Muscle of arm (tissue), 14 donors: ENCODE results near the gene NSMCE1. TPM values are rescaled to one million over a fixed set of nuclear protein-coding genes. Genes with fewer than 3 reads are reported as not detected.

Experiments
- DNase-seq: peaks from one replicate; pipeline ENCODE4 v3.0.0-alpha.2; 2013
- long read RNA-seq, 11 donors: transcript quantifications; one replicate each; lab custom pipeline, GENCODE V29; 2026
- polyA plus RNA-seq, 12 donors: library from polyadenylated mRNA; unstranded; fragments of 120-200 nt; gene quantifications; one replicate each; pipeline ENCODE4 v1.2.1, GENCODE V29; 2013; ENCODE audit not compliant: insufficient read length in 12 of 12

The NSMCE1 gene, protein sequence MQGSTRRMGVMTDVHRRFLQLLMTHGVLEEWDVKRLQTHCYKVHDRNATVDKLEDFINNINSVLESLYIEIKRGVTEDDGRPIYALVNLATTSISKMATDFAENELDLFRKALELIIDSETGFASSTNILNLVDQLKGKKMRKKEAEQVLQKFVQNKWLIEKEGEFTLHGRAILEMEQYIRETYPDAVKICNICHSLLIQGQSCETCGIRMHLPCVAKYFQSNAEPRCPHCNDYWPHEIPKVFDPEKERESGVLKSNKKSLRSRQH
- 100 to 1,000 TPM in 1 of 12 donors, 10 to 100 TPM in 10, not detected in 1; 41.9 to 190 (median 51.5) TPM for polyA plus RNA-seq
- long read RNA-seq, donor 1, transcript NSMCE1-201 (8 exons, 1,067 nt) = major isoform, 20 of 21 reads
- long read RNA-seq, donor 1, partial matches to known transcripts = 0 of 21 reads
- long read RNA-seq, donor 1, other reads (novel, unspliced or antisense) = 0 of 21 reads
- long read RNA-seq, donor 2, transcript NSMCE1-201 (8 exons, 1,067 nt) = major isoform, 29 of 30 reads
- long read RNA-seq, donor 2, partial matches to known transcripts = 0 of 30 reads
- long read RNA-seq, donor 2, other reads (novel, unspliced or antisense) = 0 of 30 reads
- long read RNA-seq, donor 3, transcript NSMCE1-201 (8 exons, 1,067 nt) = major isoform, 8 of 8 reads
- long read RNA-seq, donor 3, partial matches to known transcripts = 0 of 8 reads
- long read RNA-seq, donor 3, other reads (novel, unspliced or antisense) = 0 of 8 reads
- long read RNA-seq, donor 4, transcript NSMCE1-201 (8 exons, 1,067 nt) = major isoform, 11 of 13 reads
- long read RNA-seq, donor 4, partial matches to known transcripts = 0 of 13 reads
- long read RNA-seq, donor 4, other reads (novel, unspliced or antisense) = 0 of 13 reads
- long read RNA-seq, donor 5, transcript NSMCE1-201 (8 exons, 1,067 nt) = major isoform, 14 of 16 reads
- long read RNA-seq, donor 5, partial matches to known transcripts = 0 of 16 reads
- long read RNA-seq, donor 5, other reads (novel, unspliced or antisense) = 0 of 16 reads
- long read RNA-seq, donor 6, transcript NSMCE1-201 (8 exons, 1,067 nt) = major isoform, 12 of 13 reads
- long read RNA-seq, donor 6, partial matches to known transcripts = 0 of 13 reads
- long read RNA-seq, donor 6, other reads (novel, unspliced or antisense) = 0 of 13 reads
- long read RNA-seq, donor 7, transcript NSMCE1-201 (8 exons, 1,067 nt) = major isoform, 7 of 7 reads
- long read RNA-seq, donor 7, partial matches to known transcripts = 0 of 7 reads
- long read RNA-seq, donor 7, other reads (novel, unspliced or antisense) = 0 of 7 reads
- long read RNA-seq, donor 8, transcript NSMCE1-201 (8 exons, 1,067 nt) = major isoform, 21 of 26 reads
- long read RNA-seq, donor 8, partial matches to known transcripts = 5 of 26 reads
- long read RNA-seq, donor 8, other reads (novel, unspliced or antisense) = 0 of 26 reads
- long read RNA-seq, donor 9, transcript NSMCE1-201 (8 exons, 1,067 nt) = major isoform, 12 of 12 reads
- long read RNA-seq, donor 9, partial matches to known transcripts = 0 of 12 reads
- long read RNA-seq, donor 9, other reads (novel, unspliced or antisense) = 0 of 12 reads
- long read RNA-seq, donor 10, transcript NSMCE1-201 (8 exons, 1,067 nt) = major isoform, 16 of 16 reads
- long read RNA-seq, donor 10, partial matches to known transcripts = 0 of 16 reads
- long read RNA-seq, donor 10, other reads (novel, unspliced or antisense) = 0 of 16 reads
- long read RNA-seq, donor 11, transcript NSMCE1-201 (8 exons, 1,067 nt) = major isoform, 22 of 26 reads
- long read RNA-seq, donor 11, partial matches to known transcripts = 0 of 26 reads
- long read RNA-seq, donor 11, other reads (novel, unspliced or antisense) = 0 of 26 reads

DNA sequence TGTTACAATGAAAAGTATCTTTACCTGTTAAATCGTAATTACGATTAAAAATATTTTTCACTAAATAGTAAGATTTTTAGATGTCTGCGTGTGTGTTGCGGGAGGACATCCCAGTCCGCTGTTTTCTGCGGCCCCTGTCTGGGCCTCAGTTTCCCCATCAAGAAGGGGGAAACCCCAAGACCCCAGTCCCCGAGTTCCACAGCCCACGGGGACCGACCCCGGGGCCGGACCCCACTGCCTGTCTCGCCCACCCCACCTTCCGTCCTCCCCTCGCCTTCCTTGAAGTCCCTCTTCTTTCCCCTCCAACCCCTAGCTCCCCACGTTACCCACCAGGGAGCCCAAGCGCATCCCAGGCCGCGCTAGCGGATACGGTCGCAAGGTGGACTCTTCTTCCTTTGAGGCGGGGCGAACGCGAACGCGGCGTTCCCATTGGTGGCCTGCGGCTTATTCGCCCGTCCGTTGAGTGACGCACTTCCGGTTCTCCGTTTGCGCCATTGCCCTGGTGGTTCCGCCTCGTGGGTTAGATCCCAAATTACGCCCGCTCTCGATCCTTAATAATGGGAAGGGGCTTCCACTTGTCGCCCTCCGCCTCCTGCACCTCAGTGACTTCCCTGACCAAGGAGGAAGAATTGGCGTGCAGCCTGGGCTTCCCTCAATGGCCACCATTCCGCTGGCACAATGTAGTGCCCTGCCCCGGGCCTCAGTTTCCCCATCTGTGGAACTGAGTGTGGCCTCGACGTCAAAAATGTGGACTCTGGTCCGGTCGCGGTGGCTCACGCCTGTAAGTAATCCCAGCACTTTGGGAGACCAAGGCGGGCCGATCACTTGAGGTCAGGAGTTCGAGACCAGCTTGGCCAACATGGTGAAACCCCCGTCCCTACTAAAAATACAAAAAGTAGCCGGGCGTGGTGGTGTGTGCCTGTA, at the start of gene NSMCE1:
Gene NSMCE1, minus strand, starts transcription at position 397 of the 924 bp plus-strand sequence. CDS start 11,202 bp downstream, outside the sequence.
- DNase-seq = peak; percentile 98

DNA sequence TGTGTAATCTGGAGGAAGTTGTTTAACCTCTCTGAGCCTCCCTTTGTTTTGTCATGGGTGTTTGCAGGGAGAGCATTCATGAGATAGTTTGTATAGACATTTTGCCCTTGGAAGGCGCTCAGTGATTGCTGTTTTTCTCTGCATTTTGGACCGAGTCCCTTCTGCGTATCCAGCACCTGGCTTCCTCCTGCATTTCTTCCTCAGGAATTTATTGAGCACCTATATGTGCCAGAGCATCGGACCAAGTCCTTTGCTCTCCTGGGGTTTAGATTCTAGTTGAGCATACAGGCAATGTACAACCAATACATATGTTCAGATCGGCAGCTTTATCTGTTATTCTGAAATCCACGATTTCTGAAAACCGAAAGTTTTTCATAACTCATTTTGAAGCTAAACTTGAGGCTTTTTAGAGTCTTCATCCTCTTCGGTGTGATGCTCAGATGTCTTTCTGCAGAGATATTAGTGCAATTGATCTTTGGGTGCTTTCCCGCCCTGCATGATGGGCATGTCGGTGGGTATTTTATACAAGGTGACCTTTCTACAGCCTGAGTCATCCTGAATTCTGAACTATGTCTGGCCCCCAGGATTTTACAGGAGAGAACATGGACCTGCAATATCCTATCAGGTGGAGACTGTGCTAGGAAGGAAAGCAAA, 49.3 kb upstream of the NSMCE1 start:
- no peak for DNase-seq

DNA sequence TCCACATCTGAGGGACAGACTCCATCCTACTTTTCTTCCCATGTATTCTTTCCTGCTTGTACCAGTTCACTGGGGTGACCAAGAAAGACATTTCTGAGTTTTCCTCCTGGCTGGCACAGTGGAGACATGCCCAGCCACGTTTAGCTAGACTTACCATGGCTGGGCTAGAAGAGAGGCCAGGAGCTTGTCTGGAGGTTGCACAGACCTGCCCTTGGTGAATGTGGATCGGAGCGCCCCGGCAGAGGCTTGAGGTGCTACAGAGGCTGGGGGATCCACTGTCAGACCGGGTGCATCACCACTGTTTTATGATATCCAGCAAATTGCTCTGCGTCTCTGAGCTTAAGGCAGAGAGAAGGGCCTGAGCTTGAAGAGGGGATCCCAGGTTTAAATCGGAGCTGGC, 48.7 kb upstream of the NSMCE1 start:
- no peak for DNase-seq

DNA sequence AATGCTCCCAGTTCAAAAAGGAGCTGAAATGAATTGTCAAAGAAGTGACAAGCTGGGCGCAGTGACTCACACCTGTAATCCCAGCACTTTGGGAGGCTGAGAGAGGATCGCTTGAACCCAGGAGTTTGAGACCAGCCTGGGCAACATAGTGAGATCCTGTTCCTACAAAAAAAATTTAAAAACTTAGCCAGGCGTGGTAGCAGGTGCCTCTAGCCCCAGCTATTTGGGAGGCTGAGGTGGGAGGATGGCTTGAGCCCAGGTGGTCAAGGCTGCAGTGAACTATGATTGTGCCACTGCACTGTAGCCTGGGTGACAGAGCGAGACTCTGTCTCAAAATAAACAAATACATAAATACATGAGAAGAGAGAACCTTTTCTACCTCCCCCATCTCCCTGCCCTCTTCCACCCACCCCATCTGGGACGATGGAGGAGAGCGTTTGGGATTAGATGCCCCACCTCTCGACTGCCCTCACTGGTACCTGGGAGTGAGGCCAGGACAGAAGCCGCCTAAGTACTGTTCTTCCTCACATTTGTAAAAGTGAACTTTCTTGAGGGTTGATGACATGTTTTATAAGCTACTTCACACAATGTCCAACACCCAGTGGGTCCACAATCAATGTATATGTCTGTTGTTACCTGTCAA, 47.6 kb upstream of the NSMCE1 start:
- no peak for DNase-seq

DNA sequence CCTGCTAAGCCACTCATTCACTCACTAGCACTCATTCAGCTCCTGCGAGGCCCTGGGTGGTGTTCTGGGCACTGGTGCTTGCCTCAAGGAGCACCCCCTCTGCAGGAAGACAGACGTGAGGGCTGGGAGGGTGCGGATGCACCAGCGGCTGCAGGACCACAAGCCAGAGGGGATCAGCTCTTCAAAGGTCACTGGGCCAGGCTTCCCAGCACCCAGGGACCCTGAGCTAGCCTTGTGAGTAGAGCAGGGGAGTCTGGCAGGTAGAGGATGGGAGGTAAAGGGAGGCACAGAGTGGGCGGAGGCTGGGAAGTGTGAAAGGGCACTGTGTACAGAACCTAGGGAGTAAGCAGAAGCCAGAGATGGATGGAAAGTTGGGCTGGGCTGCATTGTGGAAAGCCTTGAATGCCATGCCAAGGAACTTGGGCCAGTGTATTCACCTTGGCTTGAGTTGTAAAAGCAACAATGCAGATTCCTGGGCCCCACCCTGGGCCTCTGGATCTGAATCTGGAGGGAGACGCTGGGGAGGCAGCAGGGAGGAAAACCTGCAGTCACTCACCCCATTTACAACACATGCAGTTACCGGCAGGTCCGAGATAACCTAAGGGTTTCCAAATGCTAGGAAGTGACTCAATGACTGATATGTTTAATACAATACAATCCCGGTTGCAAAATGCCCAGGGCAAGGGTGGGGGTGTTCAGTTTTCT, 46.9 kb upstream of the NSMCE1 start:
- no peak for DNase-seq

DNA sequence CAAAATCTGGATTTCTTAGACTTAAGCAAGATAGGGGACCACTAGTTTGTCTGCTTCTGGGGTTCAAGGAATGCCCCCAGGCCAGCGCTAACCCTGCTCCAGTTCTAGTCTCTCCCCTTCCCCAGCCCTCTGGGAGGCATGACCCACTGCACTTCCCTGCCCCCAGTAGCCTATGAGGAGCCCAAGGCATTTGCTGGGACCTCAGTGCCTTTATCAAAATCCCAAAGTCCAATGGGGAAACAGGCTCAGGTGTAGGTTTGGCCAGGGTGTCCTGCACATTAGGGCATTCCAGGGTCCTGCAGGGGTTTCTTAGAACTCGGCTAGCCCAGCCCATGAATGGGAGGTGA, 46.4 kb upstream of the NSMCE1 start:
- DNase-seq = no peak

DNA sequence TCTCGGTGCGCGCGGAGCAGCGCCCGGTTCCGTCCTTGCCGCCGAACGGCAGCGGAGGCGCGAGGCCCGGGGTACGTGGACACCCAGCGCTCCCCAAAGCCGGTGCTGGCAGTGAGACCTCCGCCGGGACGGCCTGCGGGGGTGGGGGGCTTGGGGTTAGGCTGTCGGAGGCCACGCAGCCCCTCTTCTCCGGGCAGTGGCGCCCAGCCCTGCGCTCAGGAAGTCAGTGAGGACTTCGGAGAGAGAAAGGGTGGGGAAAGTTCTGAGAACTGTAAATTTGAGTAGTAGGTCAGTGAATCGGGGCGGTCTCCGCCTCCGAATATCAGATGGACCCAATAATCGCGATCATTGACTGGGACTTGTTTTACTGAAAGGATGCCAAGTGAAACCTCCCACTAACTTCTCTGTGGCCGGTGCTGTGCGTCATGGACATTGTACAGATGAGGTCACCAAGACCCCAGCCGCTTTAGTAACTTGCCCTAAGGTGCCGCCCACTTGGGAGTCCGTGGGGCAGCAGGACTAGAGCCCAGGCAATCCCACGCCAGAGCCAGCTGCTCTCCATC, 45.7 kb upstream of the NSMCE1 start:
- DNase-seq = peak; percentile 69

DNA sequence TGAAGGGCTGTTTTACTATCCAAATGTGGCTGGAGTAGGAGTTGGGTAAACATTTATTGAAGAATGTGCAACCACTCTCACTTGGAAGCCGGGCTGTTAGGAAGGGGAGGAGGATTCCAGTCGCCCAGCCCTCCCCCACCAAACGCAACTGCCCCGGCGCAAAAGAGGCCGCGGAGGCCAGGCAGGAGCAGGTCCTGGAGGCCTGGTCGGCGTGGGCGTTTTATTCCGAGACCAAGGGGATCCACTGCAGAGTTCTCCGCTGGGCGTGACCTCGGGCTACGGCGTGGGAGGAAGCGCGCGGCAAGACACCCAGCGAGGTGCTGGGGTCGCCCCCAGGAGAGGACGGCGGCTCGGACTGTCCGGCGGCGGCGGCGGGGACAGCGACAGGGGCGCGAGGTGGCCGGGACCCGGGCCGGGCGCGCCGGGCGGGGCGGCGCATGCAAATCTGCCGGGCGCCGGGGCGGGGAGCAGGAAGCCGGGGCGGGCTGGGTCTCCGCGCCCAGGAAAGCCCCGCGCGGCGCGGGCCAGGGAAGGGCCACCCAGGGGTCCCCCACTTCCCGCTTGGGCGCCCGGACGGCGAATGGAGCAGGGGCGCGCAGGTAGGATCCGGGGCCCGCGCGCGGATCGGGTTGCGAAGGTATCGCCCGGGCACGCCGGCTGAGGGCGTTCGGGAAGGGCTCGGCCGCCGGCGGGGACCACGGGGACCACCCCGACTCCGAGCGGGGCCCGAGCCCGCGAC, 45.0 kb upstream of the NSMCE1 start, which contains the start of gene IL4R:
Gene IL4R, plus strand, starts transcription at position 553 of the 739 bp plus-strand sequence. CDS start 26,230 bp downstream, outside the sequence.
- DNase-seq = peak; percentile 55

DNA sequence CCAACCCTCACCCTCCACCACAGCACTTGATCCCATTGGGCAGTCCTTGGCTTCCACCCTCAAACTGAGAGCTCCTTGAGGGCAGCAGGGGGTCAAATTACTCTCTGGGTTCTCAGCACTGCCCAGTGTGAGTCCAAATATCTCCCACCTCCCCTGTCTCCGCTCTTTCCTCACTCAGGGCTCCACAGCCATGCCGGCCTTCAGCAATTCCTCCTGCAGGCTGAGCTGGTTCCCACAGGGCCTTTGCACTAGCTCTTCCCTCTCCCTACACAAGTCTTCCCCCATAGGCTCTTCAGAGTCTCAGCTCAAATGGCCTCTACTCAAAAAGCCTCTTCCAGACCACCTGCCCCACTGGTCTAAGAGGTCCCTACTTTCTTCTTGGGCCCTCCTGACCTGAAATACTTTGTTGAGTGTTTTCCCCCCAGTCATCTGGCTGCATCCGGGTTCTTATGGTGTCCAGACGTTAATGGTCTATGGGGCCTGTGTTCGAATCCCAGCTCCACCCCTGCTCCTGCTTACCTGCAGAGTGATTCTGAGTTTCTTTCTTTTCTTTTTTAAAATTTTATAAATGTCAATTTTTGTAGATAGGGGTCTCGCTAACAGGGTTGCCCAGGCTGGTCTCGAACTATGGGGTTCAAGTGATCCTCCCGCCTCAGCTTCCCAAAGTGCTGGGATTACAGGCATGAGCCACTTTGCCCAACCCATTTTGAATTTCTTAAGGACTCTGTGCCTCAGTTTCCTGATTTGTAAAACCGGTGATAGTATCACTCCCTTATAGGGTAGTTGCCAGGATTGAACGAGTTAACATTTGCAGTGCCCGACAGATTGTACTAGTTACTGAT, 44.2 kb upstream of the NSMCE1 start:
- no peak for DNase-seq

DNA sequence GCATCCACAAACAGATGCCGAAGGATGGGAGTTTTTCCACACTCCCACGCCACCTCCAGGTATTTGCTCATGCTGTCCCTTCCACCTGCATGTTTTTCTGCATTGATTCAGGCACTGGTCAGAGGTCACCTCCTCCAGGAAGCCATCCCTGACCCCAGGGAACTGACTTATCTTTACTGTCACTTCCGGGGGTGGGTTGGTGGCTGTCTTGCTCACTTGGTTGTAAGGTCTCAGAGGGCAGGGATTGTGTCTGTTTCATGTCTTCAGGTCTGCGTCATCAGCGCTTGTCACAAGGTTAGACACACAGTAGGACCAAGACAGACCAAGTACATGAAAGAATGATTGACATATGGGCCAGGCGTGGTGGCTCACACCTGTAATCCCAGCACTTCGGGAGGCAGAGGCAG, 43.3 kb upstream of the NSMCE1 start:
- no peak for DNase-seq

DNA sequence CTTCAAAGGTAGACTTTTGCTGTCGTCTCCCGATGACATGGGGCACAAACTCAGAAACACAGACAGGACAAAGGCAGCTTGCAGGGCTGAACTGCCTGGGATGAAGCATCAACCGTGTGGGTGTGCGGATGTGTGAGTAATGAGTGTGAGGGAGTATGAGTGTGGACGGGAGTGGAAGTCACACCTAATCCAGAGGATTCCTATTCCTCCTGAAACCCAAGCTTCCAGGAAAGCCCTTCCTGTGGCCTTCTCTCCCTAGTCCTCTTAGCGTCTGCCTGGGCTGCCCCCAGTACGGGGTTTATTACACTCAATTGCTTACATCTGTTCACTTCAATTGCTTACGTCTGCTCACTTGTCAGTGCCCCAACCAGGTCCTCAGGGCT, 42.9 kb upstream of the NSMCE1 start:
- DNase-seq = no peak

DNA sequence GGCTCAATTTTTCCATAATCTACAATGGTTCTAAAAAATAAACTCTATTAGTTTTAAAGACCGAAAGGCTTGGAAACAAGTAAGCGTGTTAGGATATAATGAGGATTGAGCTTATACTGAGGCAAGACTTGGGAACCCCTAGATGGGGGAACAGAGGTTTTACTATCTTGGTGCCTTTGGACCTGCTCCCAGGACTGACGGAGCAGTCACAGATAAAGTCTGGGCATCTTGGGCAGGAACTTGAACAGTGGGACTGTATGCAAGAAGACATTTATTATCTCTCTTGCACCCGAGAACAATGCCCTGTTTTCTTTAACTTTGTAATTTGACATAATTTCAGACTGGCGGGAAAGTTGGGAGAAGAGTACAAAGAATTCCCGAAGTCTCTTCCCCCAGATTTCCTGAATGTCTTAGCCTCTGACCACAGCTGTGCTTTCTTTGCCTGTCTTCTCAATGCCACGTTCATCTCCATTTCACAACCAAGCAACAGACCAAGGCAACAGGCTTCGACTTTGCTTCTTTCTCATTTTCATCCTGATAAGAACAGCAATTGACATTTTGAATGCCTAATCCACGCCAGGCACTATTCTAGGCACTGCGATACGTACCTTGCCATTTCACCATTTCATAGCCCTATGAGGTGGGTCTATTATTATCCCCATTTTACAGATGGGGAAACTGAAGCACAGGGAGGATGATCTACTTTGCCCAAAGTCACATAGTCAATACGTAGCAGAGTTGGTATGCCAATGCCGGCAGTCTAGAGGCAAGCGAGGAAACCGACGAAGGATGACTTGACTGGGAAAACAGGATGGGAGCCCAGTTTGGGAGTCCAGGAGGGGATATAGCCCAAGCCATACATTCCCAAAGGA, 42.2 kb upstream of the NSMCE1 start:
- no peak for DNase-seq

DNA sequence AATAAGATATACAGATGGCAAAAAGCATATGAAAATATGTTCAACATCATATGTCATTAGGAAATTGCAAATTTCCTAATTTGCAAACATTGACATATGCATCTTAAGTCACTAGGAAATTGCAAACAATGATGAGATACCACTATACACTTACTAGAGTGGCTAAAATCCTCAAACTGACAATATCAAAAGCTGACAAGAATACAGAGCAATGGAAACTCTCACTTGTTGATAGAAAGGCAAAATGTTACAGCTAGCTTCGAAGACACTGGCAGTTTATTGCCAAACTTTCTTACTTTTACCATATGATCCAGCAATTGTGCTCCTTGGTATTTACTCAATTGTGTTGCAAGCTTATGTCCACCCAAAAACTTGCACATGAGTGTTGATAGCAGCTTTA, 40.2 kb upstream of the NSMCE1 start:
- no peak for DNase-seq

DNA sequence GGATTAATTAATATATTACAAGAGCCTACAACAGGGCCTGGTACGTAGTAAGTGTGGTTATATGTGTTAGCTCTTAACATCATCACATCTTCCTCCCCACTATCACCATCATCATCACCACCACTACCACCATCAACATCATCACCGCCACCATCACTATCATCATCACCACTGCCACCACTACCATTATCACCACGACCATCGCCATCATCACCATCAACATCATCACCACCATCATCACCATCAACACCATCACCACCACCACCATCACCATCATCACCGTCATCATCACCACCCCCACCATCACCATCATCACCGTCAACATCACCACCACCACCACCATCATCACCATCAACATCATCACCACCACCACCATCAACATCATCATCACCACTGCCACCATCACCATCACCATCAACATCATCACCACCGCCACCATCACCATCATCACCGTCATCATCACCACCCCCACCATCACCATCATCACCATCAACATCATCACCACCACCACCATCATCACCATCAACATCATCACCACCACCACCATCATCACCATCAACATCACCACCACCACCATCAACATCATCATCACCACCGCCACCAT, 37.4 kb upstream of the NSMCE1 start:
- DNase-seq = no peak
